Stimulated activated CD4-positive, alpha-beta T cell treated with anti-CD3 and anti-CD28 coated beads, Interleukin-4, amount 100 ng/mL, for 4 hours (primary cell): Measurements from ENCODE around the gene SLC51B.
"Not testable (repeated sequence)": the region's sequence is repeated elsewhere in the genome, so short reads cannot be mapped to it uniquely, and the experiment has no call there.

ENCODE experiments used
- DNase-seq, 2 experiments: peaks; one replicate each; pipeline ENCODE4 v3.0.0-alpha.2; 2020

Gene SLC51B

DNA sequence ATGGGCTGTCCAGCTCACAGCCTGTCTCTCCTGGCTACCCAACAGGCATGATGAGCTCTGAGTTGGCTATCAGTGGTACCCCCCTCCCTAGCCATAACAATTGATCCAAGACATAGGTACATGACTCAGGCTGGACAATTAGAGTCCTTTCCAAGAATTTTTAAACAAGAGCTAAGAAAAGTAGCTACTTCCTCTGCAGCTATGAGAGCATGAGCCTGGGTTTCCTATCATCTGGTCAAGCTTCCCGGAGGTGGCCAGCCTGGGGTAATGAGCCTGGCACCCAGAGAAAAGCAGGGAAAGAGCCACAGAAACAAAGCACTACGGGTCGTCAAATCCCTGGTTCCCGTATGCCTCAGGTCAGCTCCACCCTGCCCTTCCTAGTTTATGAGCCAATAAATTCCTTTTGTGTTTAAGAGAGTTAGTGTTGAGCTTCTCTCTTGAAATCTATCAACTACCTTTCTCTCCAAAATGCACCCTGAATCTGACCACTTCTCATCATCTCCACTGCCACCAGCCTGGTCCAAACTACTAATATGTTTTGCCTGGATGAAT, 2.3 kb upstream of the SLC51B start:
- DNase-seq, result no peak

DNA sequence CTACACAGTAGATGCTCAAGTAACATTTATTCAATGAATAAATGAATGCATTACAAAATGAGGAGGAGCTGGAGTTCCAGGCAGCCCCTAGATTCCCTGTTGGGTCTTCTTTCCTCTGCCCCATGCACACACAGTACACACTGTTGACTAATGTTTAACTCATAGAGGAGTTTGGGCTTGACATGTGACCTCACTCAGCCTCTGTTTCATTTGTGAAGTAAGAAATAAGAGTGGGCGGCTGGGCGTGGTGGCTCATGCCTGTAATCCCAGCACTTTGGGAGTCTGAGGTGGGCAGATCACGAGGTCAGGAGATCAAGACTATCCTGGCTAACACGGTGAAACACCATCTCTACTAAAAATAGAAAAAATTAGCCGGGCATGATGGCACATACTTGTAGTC, 969 bp upstream of the SLC51B start:
- DNase-seq, result not testable (repeated sequence)

DNA sequence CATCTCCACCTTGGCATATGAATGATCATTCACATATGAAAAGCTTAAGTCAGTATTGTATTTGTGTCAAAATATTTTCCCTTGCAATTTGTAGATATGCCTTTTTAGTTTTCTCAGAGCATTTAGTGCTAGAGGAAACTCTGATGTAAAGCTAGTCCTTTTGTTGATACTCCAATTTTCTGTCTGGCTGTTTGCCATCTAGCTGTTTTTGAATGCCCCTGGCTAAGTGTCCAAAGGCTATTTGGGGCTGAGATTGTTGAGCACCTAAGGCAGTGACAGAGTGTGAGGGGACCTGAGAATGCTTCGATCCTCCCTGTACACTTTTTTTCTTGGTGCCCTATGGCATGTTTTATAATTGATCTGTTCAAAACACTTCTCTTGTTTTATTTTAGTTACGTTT, 3.1 kb downstream of the SLC51B start:
- DNase-seq, result no peak

GRCh38 chr15:65049418-65049840, 4.2 kb downstream of the SLC51B start:
- peak; percentile 87 to 90 for DNase-seq

DNA sequence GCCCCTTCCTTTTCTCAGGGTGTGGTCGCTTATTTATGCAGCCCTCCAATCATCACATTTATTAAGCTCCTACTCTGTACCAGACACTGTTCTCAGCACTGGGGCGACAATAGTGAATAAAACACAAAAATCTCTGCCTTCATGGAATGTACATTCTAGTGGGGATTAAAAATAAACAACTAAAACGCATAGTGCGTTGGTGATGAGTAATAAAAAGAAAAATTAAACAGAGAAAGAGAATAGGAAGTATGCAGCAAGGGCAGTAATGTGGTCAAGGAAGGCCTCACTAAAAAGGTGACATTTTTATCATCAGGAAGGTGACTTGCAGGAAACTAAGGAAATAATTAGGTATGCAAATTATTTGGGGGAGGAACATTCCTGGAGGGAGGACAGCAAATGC, 5.1 kb downstream of the SLC51B start:
- DNase-seq, result no peak

DNA sequence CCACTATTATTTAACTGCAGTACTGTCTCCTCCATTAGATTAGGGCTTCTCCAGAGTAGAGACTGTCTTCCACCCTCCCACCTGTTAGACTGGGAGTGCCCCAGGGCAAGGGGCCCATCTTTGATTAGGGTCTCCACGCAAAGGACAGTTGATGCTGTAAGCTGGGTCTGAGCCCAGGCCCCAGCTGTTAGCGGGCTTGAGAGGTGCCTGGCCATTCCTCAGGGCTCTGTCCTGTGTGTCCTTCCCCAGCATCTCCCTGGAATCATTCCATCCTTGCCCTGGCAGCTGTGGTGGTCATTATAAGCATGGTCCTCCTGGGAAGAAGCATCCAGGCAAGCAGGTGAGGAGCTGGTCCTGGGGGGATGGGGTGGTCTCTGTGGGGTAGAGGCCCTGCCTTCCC, 6.1 kb downstream of the SLC51B start:
- no peak for DNase-seq

DNA sequence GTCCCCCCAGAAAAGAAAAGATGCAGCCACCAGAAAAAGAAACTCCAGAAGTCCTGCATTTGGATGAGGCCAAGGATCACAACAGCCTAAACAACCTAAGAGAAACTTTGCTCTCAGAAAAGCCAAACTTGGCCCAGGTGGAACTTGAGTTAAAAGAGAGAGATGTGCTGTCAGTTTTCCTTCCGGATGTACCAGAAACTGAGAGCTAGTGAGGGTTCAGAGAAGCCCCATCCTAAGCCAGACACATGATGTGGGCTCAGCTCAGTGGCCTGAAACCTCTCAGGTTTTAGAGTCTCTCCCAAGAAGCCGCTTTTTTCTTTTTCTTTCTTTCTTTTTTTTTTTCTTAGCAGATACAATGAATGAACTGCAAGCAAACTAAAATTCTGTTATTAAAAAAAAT, 7.8 kb downstream of the SLC51B start:
- DNase-seq, result no peak

GRCh38 chr15:65054333-65055200, 9.4 kb downstream of the SLC51B start:
- peak; percentile 15 to 42 for DNase-seq

DNA sequence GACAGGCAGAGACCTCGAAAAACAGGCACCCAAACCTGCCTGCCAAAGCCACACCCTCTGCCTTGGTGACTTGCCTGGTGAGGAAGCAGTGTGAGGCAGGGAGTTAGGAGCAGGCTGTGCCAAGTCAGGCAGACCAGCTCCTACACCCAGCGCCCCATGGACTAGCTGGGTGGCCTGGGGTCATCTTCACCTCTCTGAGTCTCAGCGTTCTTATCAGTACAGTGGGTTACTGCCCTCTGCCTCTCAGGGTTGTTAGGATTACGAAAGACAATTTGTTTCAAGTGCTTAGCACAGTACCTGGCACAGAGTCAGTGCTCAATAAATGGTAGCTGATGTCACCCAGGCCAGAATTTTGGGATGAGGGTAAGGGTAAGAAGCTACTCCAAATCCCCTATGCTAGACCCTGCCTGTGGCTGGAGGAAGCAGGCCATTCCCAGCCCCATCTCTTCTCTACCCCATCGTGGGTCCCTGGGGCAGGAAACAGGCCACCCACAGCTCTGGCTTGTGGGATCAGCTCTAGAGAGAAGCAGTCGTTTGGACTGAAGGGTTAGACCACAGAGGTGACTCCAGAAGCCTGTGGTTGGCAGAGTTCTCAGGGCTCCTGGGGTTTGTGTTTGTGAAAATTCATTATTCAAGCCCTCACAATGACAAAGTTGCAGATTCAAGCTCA, 10.1 kb downstream of the SLC51B start:
- no peak for DNase-seq

GRCh38 chr15:65056106-65056505, 10.9 kb downstream of the SLC51B start:
- no peak for DNase-seq

DNA sequence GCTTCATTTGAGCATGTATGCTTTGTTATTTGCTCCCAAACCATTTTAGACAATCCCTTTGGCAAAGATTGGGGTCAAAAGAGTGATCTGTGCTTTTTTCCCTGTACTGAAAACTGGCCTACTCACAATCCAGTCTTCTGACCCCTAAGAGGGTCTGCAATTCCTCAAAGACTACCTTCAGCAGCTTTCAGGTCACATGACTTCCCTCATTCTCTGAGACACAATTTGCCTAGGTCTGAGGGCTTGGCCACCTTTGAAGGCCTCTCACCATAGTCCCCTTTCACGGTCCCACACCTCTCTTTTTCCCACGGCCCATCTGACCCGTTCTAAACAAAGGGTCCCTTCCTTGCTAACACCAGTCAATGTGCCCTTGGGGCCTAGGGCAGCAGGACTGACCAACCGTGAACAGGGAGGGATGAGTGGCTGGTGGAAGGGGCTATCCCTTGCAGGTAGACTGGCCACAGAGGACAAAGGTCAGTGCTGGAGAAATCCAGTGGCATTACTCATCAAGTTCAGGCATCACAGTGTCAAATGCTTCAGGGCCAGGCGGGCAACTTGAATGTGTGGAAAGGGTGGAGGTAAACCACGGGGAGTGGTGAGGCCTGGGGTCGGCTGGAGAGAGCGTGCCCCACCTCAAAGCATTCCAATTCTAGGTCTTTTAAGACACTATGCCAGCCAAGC, 11.8 kb downstream of the SLC51B start:
- no peak for DNase-seq

DNA sequence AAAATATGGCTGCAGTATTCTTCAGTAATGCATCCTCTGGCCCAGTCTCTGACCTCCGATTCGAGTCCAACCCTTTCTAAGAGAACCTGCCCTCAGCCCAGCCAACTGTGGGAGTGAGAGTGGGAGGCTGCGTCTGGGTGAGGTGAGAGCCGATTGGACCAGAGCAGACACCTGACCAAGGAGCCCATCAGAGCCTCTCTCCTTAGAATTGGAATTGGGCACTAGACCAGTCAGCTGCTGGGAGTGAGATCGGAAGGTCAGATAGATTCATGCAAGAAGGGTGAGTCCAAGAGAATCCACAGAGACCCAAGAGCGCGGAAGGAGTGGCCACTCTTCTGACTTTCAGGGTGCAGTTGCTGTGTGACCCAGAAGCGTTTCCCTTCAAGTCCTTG, 12.4 kb downstream of the SLC51B start:
- no peak for DNase-seq

DNA sequence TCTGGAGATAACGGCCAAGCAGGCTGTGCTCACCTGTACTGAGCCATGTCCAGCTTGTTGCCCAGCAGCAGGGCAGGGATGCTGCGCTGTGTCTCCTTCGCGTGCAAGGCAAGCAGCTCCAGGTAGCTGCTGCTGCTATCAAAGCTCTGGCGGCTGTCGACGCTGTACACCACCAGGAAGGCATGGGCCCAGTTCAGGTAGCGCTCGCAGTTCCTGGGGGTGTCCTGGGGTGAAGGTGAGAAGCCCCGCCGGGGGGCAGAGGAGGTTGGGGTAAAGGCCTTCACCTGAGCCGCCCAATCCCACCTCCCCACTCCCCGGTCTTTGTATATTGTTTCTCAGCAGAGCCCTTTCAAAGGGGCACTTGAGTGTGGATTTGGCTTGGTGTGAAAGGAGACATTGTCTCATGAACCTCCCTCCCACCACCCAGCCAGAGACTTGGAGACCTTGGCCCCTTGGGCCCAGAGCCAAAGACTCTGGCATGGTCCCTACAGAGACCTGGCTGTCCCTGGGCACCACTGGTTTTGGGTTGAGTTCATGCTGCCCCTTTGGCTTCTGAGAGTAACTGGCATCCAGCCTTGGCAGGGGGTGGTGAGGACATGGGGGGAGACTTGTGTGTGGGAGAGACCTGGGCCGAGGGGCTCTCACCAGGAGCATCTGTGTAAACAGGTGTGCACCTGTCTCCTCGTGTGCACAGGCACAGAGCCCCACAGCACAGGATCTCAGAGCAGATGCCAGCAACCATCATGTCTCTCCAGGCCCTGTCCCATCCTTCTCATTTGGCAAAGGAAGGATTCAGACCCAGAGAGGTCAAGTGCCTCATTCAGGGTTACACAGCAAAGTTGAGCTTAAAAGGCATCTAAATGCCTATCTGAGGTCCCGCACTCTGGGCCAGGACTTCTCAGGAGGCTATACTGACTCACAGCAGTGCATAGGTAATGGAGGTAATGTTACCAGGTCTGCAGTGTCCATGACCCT, 13.5 kb downstream of the SLC51B start:
- DNase-seq, result no peak

DNA sequence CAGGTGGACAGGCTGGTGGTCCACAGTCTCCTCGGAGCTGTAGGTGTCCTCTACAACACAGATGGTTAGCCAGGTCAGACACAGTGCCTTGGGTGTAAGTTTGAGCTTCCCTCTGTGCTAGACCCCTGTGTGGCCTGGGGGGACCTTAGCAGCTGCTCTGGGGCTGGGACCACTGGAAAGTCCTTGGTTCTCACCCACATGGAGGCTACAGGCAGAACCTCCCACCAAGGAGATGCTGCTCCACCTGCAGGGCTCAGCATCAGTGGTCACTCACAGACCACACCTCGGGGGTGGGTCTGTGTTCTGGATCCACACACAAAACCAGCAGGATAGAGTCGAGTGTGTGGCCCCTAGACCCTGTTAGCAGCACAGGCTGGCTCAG, 14.2 kb downstream of the SLC51B start:
- DNase-seq, result no peak

DNA sequence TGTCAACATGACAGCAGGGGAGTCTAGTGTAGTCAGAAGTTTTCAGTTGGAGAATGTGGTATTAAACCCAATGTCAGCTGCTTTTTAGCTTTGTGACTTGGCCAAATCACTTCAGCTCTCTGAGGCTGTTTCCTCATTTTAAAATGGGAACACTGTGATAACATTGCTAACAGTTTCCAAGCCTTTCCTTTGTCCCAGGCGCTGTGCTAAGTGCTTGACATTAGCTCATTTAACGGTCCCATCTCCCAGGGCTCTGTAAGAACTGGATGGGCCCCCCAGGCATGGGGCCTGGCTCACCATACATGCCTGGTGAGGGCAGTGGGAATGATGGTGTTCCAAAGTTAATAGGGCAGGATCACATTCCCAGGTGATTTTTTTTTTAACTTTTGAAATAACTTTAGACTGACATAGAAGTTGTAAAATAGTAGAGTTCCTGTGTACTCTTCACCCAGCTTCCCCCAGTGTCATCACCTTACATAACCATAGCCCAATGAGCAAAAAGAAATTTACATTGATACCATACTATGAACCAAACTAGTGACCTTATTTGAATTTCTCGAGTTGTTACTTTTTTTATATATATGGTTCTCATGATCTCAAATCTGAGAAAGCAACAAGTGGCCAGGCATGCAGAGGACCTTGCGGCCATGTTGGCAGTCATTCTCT, 14.9 kb downstream of the SLC51B start:
- DNase-seq, result no peak

GRCh38 chr15:65060641-65061397, 15.6 kb downstream of the SLC51B start:
- DNase-seq, result no peak

DNA sequence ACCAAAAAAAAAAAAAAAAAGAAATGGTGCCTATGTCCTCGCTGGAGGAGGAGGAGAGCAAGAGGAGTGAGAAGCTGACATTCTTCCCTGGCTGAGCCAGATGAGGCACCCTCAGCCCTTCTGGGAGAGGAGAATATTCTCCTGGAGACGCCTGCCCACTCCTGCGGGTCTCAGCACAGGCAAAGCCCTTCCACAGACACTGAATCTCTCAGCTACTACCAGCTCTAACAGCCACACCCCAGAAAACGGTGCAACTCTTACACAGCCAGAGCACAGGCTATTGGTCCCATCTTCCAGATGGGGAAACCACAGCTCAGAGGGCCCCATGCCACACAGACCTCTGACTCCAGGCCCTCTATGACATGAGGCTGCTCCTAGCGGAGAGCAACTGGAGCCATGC, 16.9 kb downstream of the SLC51B start:
- no peak for DNase-seq

DNA sequence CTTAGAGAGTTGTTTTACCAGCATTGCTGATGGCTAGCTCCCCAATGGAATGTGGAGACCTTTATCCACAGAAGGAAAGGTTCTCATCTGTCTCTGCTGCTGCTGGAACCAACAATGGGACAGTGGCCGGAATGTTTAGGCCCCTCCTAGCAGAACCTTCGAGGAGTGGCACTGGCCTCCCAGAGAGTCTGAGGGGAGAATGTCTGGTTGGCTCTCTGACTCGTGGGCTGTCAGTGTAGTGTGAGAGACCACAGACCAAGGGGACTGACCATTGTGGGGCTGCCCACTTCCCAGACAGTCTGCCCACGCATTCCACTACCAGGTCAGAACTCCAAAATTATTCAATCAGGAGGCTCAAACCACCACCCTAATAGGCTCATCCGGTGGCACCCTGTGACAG, 17.5 kb downstream of the SLC51B start:
- no peak for DNase-seq

DNA sequence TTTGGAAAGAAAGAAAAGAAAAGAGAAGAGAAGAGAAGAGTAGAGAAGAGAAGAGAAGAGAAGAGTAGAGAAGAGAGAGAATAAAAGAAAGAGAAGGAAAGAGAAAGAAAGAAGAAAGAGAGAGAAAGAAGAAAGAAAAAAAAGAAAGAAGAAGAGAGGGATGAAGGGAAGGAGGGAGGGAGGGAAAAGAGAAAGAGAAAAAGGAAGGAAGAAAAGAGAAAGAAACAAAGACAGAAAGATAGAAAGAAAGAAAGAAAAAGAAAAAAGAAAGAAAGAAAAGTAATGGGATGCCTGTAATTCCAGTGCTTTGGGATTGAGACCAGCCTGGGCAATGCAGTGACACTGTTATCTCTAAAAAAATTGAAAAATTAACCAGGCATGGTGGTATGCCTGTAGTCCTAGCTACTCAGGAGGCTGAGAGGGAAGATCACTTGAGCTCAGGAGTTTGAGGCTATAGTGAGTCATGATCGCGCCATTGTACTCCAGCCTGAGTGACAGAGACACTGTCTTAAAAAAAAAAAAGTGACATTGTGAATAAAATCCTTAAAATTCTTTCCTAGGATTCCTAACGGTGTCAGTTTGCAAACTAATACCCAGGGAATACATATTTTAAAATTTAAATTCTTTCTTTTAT, 20.9 kb downstream of the SLC51B start:
- no peak for DNase-seq

- no peak for DNase-seq
Observed at GRCh38 chr15:65066635-65067316, 21.6 kb downstream of the SLC51B start.
